A549 (cell line): ENCODE measurements around the gene DAW1. TPM values are rescaled to one million over a fixed set of nuclear protein-coding genes. Genes with fewer than 3 reads are reported as not detected.

Source experiments
- ATAC-seq, 2 experiments: fragments of 200-7000 bp in 1 of 2; fragments of >200 bp in 1 of 2; cut with Nextera tagmentation in 1 of 2; cut with Tn5 transposase in 1 of 2; 3 replicates each; pipeline versions ENCODE4 v1.8.0 to v1.9.1; 2018 to 2020; ENCODE audit warnings: mild to moderate bottlenecking in 1 of 2, moderate library complexity in 1 of 2
- CTCF ChIA-PET: fragments of 300-600 bp; sonication (Branson Sonifier 250); formaldehyde crosslinking; extraction: SDS; loops from one replicate; lab custom pipeline; 2021; ENCODE audit warnings: antibody characterized with exemption, inconsistent platforms; lab: Yijun Ruan, JAX
- POLR2A ChIA-PET: fragments of 350-600 bp; formaldehyde crosslinking; extraction: SDS; loops from one replicate; lab custom pipeline; 2021; ENCODE audit warnings: antibody characterized with exemption, inconsistent platforms; lab: Yijun Ruan, JAX
- DNase-seq, 2 experiments: peaks; one replicate each; pipeline versions ENCODE4 v3.0.0 to v3.0.0-alpha.2; 2011 to 2016; ENCODE audit warnings: low read depth in 1 of 2, low spot score in 1 of 2
- FAIRE-seq: peaks from 2 replicates; lab custom pipeline; 2011; peaks lifted over from hg19 to GRCh38; lab: Jason Lieb, UNC
- H3K27ac ChIP-seq, 2 experiments: fragments of >200 bp; sonication (Bioruptor Twin); formaldehyde crosslinking; 3 replicates each; pipeline ENCODE4 v1.5.1; 2016 to 2017
- H3K4me1 ChIP-seq: fragments of >200 bp; sonication (Bioruptor Twin); formaldehyde crosslinking; 3 replicates; pipeline ENCODE4 v1.6.1; 2016
- H3K4me2 ChIP-seq: fragments of >200 bp; sonication (Bioruptor Twin); formaldehyde crosslinking; 3 replicates; pipeline ENCODE4 v1.6.1; 2016
- H3K4me3 ChIP-seq: fragments of >200 bp; sonication (Bioruptor Twin); formaldehyde crosslinking; 3 replicates; pipeline ENCODE4 v1.5.1; 2016
- H3K9me3 ChIP-seq: fragments of >200 bp; sonication (Bioruptor Twin); formaldehyde crosslinking; 3 replicates; pipeline ENCODE4 v1.6.1; 2016
- CBX8 ChIP-seq: fragments of 200-600 bp; sonication (generic); IDR thresholded peaks from 2 replicates; pipeline ENCODE4 v1.6.1; 2016
- CEBPB ChIP-seq, 2 experiments: fragments of >200 bp in 1 of 2; sonication (Bioruptor Twin) in 1 of 2; formaldehyde crosslinking in 1 of 2; IDR thresholded peaks; 2 replicates each; pipeline ENCODE4 v1.6.1; 2012 to 2016
- EP300 ChIP-seq, 2 experiments: fragments of >200 bp; sonication (Bioruptor Twin); formaldehyde crosslinking; IDR thresholded peaks; 2 replicates in 1 of 2; 3 replicates in 1 of 2; pipeline ENCODE4 v1.6.1; 2016 to 2017
- FOSL2 ChIP-seq, 2 experiments: fragments of 450-650 bp in 1 of 2; fragments of >200 bp in 1 of 2; sonication (Bioruptor Twin) in 1 of 2; formaldehyde crosslinking; IDR thresholded peaks; 2 replicates each; pipeline versions ENCODE4 v1.5.0 to v1.6.1; 2016 to 2020; ENCODE audit warnings: mild to moderate bottlenecking in 1 of 2, moderate library complexity in 1 of 2
- HDAC2 ChIP-seq: fragments of 200-600 bp; sonication (generic); IDR thresholded peaks from 2 replicates; pipeline ENCODE4 v1.6.1; 2016
- HES2 ChIP-seq: fragments of >200 bp; sonication (Bioruptor Twin); formaldehyde crosslinking; IDR thresholded peaks from 2 replicates; pipeline ENCODE4 v1.6.1; 2016
- NPAS2 ChIP-seq: fragments of 250-450 bp; sonication (Bioruptor Pico); IDR thresholded peaks from 2 replicates; pipeline ENCODE4 v1.8.0; 2022; ENCODE audit warnings: mild to moderate bottlenecking, moderate library complexity, borderline replicate concordance
- NR3C1 ChIP-seq: fragments of >200 bp; sonication (Bioruptor Twin); formaldehyde crosslinking; IDR thresholded peaks from 3 replicates; pipeline ENCODE4 v1.6.1; 2017
- PBX3 ChIP-seq: IDR thresholded peaks from 2 replicates; pipeline ENCODE4 v1.6.1; 2012
- POLR2AphosphoS2 ChIP-seq: conservative IDR thresholded peaks from 2 replicates; pipeline ENCODE4 v1.6.1; 2012; ENCODE audit warnings: low read length, improper control_type of control experiment, inconsistent platforms
- REST ChIP-seq: fragments of 200-600 bp; sonication (generic); IDR thresholded peaks from 2 replicates; pipeline ENCODE4 v1.6.1; 2016; ENCODE audit warnings: antibody characterized with exemption, mild to moderate bottlenecking, moderate library complexity
- RNF2 ChIP-seq: fragments of 200-600 bp; sonication (generic); IDR thresholded peaks from 2 replicates; pipeline ENCODE4 v1.6.1; 2016; ENCODE audit warnings: low read depth, mild to moderate bottlenecking, antibody characterized with exemption, moderate library complexity, borderline replicate concordance
- SREBF2 ChIP-seq: fragments of 450-650 bp; IDR thresholded peaks from 2 replicates; pipeline ENCODE4 v1.6.1; 2014; ENCODE audit warnings: mild to moderate bottlenecking, moderate library complexity
- ZC3H11A ChIP-seq: fragments of 450-650 bp; IDR thresholded peaks from 2 replicates; pipeline ENCODE4 v1.6.1; 2014; ENCODE audit warnings: antibody characterized with exemption, mild to moderate bottlenecking
- ZSCAN20 ChIP-seq: fragments of 250-450 bp; sonication (Bioruptor Pico); IDR thresholded peaks from 2 replicates; pipeline ENCODE4 v1.8.0; 2022; ENCODE audit warnings: mild to moderate bottlenecking, moderate library complexity
- WGBS: methylation state at CpG from one replicate; pipeline ENCODE4 v1.1.6; 2017; ENCODE audit errors: missing lambda C conversion rate; 5-methylcytosine and 5-hydroxymethylcytosine counted together
- polyA plus RNA-seq, 4 experiments: library from polyadenylated mRNA; depleted of rRNA in 3 of 4; stranded (reverse); fragments of >200 nt; fragmentation: RNase III in 1 of 4; extraction: RNeasy Plus Mini Kit Qiagen cat#74134 plus additional on column Dnase treatment in 1 of 4; gene quantifications; 2 replicates in 3 of 4; 3 replicates in 1 of 4; pipeline ENCODE4 v1.2.3, GENCODE V29; 2011 to 2017

The DAW1 gene
- polyA plus RNA-seq, 2 of the 4 experiments (the other 2 are of a cell fraction), result 1.1 to 2.7 TPM

GRCh38 chr2:227828477-227828912 is 42.9 kb upstream of the DAW1 start:
- H3K9me3 ChIP-seq, result no peaks in the 10 kb centered on the region
- CTCF ChIA-PET, result interaction anchor here (0.8 to 1.4 kb wide), 3 partner anchors 34 to 63 kb away, joined by 3 to 5 read pairs (median 4); no protein-coding TSS in a partner anchor
- ATAC-seq, result no peak
- POLR2A ChIA-PET, result no interaction called here
- no peak for TF ChIP-seq NR3C1
- no peak for TF ChIP-seq CBX8
- TF ChIP-seq NPAS2, result no peak
- TF ChIP-seq ZC3H11A, result no peak
- H3K4me1 ChIP-seq, result 0 out of 3 replicates have a peak, but pooled peaks cover 5% of the 10 kb centered on the region
- no peak for FAIRE-seq
- no peak overlapping the region for H3K4me3 ChIP-seq
- H3K27ac ChIP-seq, result peak overlapping the region; percentile 7 to 55; a peak in 3 of 6 replicates
- no peak overlapping the region for H3K4me2 ChIP-seq
- DNase-seq, result no peak

- no peak overlapping the region for H3K4me2 ChIP-seq
- DNase-seq, result no peak
- WGBS, result 53% methylated on average over 2 of the region's 2 CpGs
- peak overlapping the region in 1 of 2 experiments; percentile 25; a peak in 1 of 6 replicates for H3K27ac ChIP-seq
- ATAC-seq, result no peak
- no peaks in the 10 kb centered on the region for H3K9me3 ChIP-seq
- POLR2A ChIA-PET, result no interaction called here
- H3K4me3 ChIP-seq, result no peak overlapping the region
- CTCF ChIA-PET, result interaction anchor here (0.8 to 1.3 kb wide), 2 partner anchors 33 to 60 kb away, joined by 4 to 5 read pairs; no protein-coding TSS in a partner anchor
- TF ChIP-seq SREBF2, result no peak
- TF ChIP-seq RNF2, result no peak
- no peak for TF ChIP-seq CEBPB (IDR thresholded peaks at IDR 0.05)
- TF ChIP-seq POLR2AphosphoS2, result no peak
- TF ChIP-seq CBX8, result no peak
- TF ChIP-seq HES2, result no peak
- TF ChIP-seq NR3C1, result no peak
- no peak for TF ChIP-seq NPAS2
- TF ChIP-seq EP300 (IDR thresholded peaks at IDR 0.05), result no peak
- no peak for TF ChIP-seq ZSCAN20 (CRISPR knock-in tag)
- TF ChIP-seq, all 56 proteins: peak for 0
- 0 out of 3 replicates have a peak, but pooled peaks cover 5% of the 10 kb centered on the region for H3K4me1 ChIP-seq
- FAIRE-seq, result no peak
Observed at GRCh38 chr2:227829337-227829736, 42.1 kb upstream of the DAW1 start.

- POLR2A ChIA-PET, result no interaction called here
- Histone ChIP-seq H3K4me1 (peaks cover 2% of the 10 kb centered on the region; the same call in 2 of the 3 replicates), H3K9me3 (no peaks in the 10 kb centered on the region), H3K27ac (no peak overlapping the region)
- peak in 1 of 2 experiments; percentile 54 for DNase-seq
- no peak for FAIRE-seq
- TF ChIP-seq HDAC2 (no peak), RNF2 (no peak), PBX3 (no peak), REST (no peak), FOSL2 (IDR thresholded peaks at IDR 0.05) (no peak), FOSL2 (CRISPR knock-in tag; IDR thresholded peaks at IDR 0.05) (0 out of 2 replicates have a peak, but pooled peaks have one; percentile 8)
- TF ChIP-seq, all 56 proteins: peak for 1
- CTCF ChIA-PET, result interaction anchor here (1.0 to 1.6 kb wide), 2 partner anchors 12 to 19 kb away, joined by 3 to 4 read pairs; no protein-coding TSS in a partner anchor
- ATAC-seq, result no peak; a peak in 1 of 6 replicates
- H3K4me3 ChIP-seq, result no peak overlapping the region
- WGBS, result 80% methylated on average over 10 of the region's 10 CpGs
- H3K4me2 ChIP-seq, result no peak overlapping the region
Observed at GRCh38 chr2:227834423-227834822, 37.0 kb upstream of the DAW1 start.
